ENCODE data around the gene TEP1. TPM values are rescaled to one million over a fixed set of nuclear protein-coding genes. Genes with fewer than 3 reads are reported as not detected.

TEP1 gene
- polyA plus RNA-seq, 3 donors, result 2.3 to 78.9 (median 7.1) TPM

- Histone ChIP-seq H3K4me1 (ENCODE audit: control insufficient read depth in 1 of 2, insufficient read depth in 2 of 2, low read length in 2 of 2) (peaks cover 52 to 58% of the 10 kb centered on the region in 2 donors), H3K27ac (ENCODE audit: low read depth in 1 of 2, low read length in 2 of 2) (peak overlapping the region in 1 of 2 donors; percentile 21), H3K9me3 (replicated peaks in 1 of 2; ENCODE audit: control insufficient read depth in 1 of 2, insufficient read depth in 1 of 2, low read length in 2 of 2) (no peaks in the 10 kb centered on the region), H3K79me2 (ENCODE audit: insufficient read depth, low read length) (no peaks in the 10 kb centered on the region), H3K4me2 (replicated peaks; ENCODE audit: extremely low read depth, low read length, poor library complexity, severe bottlenecking) (peak overlapping the region; percentile 58), H3K4me3 (replicated peaks in 1 of 3; ENCODE audit: low read depth in 2 of 3, low read length in 3 of 3) (peak overlapping the region in 1 of 3 experiments; percentile 38), H3K27me3 (ENCODE audit: control insufficient read depth in 2 of 2, insufficient read depth in 2 of 2, low read length in 2 of 2) (no peaks in the 10 kb centered on the region), H4K20me1 (ENCODE audit: insufficient read depth, low read length) (no peaks in the 10 kb centered on the region), H3K36me3 (replicated peaks in 1 of 2; ENCODE audit: control insufficient read depth in 1 of 2, insufficient read depth in 2 of 2, low read length in 2 of 2) (peaks cover 9 to 17% of the 10 kb centered on the region in 2 donors), H3K9ac (ENCODE audit: insufficient read depth, low read length, poor library complexity, severe bottlenecking) (no peak overlapping the region), H2AFZ (ENCODE audit: insufficient read depth, low read depth, low read length, poor library complexity, severe bottlenecking) (peak overlapping the region; percentile 56)
- Mint-ChIP-seq H3K4me3 (peak overlapping the region in 1 of 2 donors; percentile 78), H3K36me3 (peaks cover 0 to 2% of the 10 kb centered on the region in 2 donors), H3K9me3 (peaks cover 0 to 9% (median 0%) of the 10 kb centered on the region in 7 donors), H3K27ac (peak overlapping the region in 3 of 7 donors; percentile 21 to 55 (median 51)), H3K27me3 (ENCODE audit: low read depth in 3 of 3) (peaks cover 0 to 1% (median 0%) of the 10 kb centered on the region in 3 donors), H3K4me1 (peaks cover 55% of the 10 kb centered on the region)
- peak in 2 of 3 donors; percentile 22 to 30 for DNase-seq
- intact Hi-C loops (cut with micrococcal nuclease), result no loop called here
- TF ChIP-seq, protein P1, sequence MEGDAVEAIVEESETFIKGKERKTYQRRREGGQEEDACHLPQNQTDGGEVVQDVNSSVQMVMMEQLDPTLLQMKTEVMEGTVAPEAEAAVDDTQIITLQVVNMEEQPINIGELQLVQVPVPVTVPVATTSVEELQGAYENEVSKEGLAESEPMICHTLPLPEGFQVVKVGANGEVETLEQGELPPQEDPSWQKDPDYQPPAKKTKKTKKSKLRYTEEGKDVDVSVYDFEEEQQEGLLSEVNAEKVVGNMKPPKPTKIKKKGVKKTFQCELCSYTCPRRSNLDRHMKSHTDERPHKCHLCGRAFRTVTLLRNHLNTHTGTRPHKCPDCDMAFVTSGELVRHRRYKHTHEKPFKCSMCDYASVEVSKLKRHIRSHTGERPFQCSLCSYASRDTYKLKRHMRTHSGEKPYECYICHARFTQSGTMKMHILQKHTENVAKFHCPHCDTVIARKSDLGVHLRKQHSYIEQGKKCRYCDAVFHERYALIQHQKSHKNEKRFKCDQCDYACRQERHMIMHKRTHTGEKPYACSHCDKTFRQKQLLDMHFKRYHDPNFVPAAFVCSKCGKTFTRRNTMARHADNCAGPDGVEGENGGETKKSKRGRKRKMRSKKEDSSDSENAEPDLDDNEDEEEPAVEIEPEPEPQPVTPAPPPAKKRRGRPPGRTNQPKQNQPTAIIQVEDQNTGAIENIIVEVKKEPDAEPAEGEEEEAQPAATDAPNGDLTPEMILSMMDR (IDR thresholded peaks at IDR 0.05), result no peak
- 86% methylated on average over 1 of the region's 2 CpGs for WGBS (ENCODE audit: insufficient coverage)
Observed at GRCh38 chr14:20441461-20441860, 28.2 kb upstream of the TEP1 start.

DNA sequence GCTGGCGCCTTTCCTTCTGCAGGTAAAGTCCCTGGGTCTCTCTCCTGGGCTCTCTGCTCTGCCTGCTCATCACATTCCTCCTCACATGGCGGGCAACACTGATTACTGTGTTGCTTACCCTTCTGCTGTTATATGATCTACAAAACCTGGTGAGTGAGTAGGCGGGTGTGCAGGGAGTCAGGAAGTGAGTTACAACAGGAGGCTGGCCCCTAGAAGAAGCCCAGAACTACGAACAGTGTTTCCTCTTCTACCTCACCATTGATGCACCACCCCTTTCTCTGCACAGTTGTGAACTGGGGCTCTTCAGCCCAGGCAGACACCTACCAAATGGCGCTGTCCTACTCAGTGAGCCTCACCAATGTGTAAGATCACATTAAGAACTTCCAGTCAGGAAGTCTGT lies 27.6 kb upstream of the TEP1 start:
- Mint-ChIP-seq H3K27me3 (ENCODE audit: low read depth in 3 of 3) (peaks cover 0 to 1% (median 0%) of the 10 kb centered on the region in 3 donors), H3K36me3 (peaks cover 0 to 2% of the 10 kb centered on the region in 2 donors), H3K9me3 (peaks cover 0 to 9% (median 0%) of the 10 kb centered on the region in 7 donors), H3K4me3 (peak overlapping the region in 1 of 2 donors; percentile 78), H3K4me1 (peaks cover 55% of the 10 kb centered on the region), H3K27ac (peak overlapping the region in 2 of 7 donors; percentile 43 to 50)
- Histone ChIP-seq H3K79me2 (ENCODE audit: insufficient read depth, low read length) (no peaks in the 10 kb centered on the region), H3K27me3 (ENCODE audit: control insufficient read depth in 2 of 2, insufficient read depth in 2 of 2, low read length in 2 of 2) (no peaks in the 10 kb centered on the region), H3K27ac (ENCODE audit: low read depth in 1 of 2, low read length in 2 of 2) (peak overlapping the region in 1 of 2 donors; percentile 21), H3K36me3 (replicated peaks in 1 of 2; ENCODE audit: control insufficient read depth in 1 of 2, insufficient read depth in 2 of 2, low read length in 2 of 2) (peaks cover 3 to 11% of the 10 kb centered on the region in 2 donors), H3K9me3 (replicated peaks in 1 of 2; ENCODE audit: control insufficient read depth in 1 of 2, insufficient read depth in 1 of 2, low read length in 2 of 2) (no peaks in the 10 kb centered on the region), H3K4me3 (replicated peaks in 1 of 3; ENCODE audit: low read depth in 2 of 3, low read length in 3 of 3) (peak overlapping the region in 1 of 3 experiments; percentile 38), H3K4me1 (ENCODE audit: control insufficient read depth in 1 of 2, insufficient read depth in 2 of 2, low read length in 2 of 2) (peaks cover 52 to 58% of the 10 kb centered on the region in 2 donors), H2AFZ (ENCODE audit: insufficient read depth, low read depth, low read length, poor library complexity, severe bottlenecking) (peak overlapping the region; percentile 56), H3K4me2 (replicated peaks; ENCODE audit: extremely low read depth, low read length, poor library complexity, severe bottlenecking) (peak overlapping the region; percentile 58), H3K9ac (ENCODE audit: insufficient read depth, low read length, poor library complexity, severe bottlenecking) (no peak overlapping the region), H4K20me1 (ENCODE audit: insufficient read depth, low read length) (no peaks in the 10 kb centered on the region)
- DNase-seq, result peak in 1 of 3 donors; percentile 21
- TF ChIP-seq, protein P1 (IDR thresholded peaks at IDR 0.05), result no peak
- WGBS (ENCODE audit: insufficient coverage), result no CpG with 5 or more reads among the region's 5 CpGs
- intact Hi-C loops (cut with micrococcal nuclease), result no loop called here

Data from CD14-positive monocyte (primary cell).